Measurements from ENCODE around the gene NSUN4.

The NSUN4 gene

GRCh38 chr1:46404482-46405196 lies 64.0 kb downstream of the NSUN4 start:
- in situ Hi-C loops (cut with MboI; ENCODE audit: low sequenced_read_pairs): loop anchor here (25.0 kb wide), 1 partner anchor 133 kb away; a partner anchor contains a TSS

DNA sequence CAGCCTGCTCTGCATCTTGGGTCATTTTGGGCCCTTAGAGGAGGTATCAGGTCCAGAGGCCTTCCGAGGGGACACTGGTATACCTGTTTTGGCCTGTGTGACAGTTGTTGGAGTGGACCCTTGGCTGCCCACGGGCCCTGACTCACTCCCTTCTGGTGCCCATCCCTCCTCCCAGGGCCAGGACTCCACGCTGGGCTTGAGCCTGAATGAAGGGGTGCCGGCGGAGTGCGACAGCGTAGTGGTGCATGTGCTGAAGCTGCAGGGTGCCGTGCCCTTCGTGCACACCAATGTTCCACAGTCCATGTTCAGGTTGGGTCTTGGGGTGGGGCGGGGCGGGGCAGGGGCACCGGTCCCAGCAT lies 64.6 kb downstream of the NSUN4 start:
- in situ Hi-C loops (cut with MboI; ENCODE audit: low sequenced_read_pairs): loop anchor here (25.0 kb wide), 1 partner anchor 132 kb away; a partner anchor contains a TSS

- in situ Hi-C loops (cut with MboI; ENCODE audit: low sequenced_read_pairs): loop anchor here (25.0 kb wide), 1 partner anchor 132 kb away; a partner anchor contains a TSS
Measured at GRCh38 chr1:46405724-46406123, 65.1 kb downstream of the NSUN4 start.

DNA sequence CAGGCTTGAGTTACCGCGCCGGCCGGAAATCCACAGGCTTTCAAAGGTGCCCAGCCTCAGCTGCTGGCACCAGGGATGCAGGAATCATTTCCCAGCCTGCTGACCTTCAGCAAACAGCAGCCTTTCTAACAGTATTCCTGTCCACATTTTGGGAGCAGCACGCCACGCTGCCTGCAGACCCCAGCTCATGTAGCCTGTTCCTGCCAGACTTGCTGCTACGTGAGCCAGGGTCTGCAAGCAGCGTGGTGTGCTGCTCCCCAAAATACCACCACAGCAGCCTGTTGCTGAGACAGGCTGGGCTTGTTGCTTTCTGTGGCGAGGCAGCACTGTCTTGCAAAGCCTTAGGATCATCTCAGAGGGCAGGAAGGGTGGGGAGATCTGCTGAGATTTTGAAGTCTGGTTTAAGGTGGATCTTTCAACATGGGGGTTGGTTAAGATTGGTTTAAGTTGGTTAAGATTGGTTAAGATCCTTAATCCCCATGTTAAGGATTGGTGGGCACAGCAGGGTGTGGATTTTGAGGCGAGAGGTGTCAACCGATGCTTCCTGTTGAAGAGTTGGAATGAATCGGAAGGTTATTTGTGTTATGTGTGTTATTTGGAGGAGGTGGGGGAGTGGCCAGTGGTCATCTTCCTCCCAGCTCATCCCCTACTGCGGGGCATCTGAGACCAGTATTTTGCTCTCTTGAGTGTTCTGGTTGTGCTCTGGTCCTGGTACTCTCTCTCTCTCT lies 66.4 kb downstream of the NSUN4 start:
- in situ Hi-C loops (cut with MboI; ENCODE audit: low sequenced_read_pairs): loop anchor here (25.0 kb wide), 1 partner anchor 130 kb away; a partner anchor contains a TSS

DNA sequence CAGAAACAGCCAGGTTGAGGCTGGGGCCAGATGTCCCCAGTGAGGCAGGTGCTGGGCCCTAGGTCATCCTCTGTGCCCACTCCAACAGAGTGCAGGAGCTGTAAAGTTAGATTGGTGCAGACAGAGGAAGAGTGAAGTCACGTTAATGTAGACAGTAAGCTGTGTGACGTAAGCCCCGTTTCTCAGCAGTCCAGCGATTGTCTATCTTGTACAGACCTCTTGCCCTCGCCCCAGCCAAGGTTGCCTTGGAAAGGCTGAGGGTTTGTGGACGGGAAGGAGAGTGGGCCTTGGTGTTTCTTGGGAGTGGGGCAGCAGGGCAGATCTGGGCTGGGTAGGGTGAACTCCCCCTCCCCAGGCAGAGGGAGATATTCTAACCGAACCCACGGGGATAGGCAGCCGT lies 67.0 kb downstream of the NSUN4 start:
- in situ Hi-C loops (cut with MboI; ENCODE audit: low sequenced_read_pairs): loop anchor here (25.0 kb wide), 1 partner anchor 130 kb away; a partner anchor contains a TSS

GRCh38 chr1:46408356-46409062 lies 67.9 kb downstream of the NSUN4 start:
- in situ Hi-C loops (cut with MboI; ENCODE audit: low sequenced_read_pairs): loop anchor here (25.0 kb wide), 1 partner anchor 129 kb away; a partner anchor contains a TSS

- in situ Hi-C loops (cut with MboI; ENCODE audit: low sequenced_read_pairs): loop anchor here (25.0 kb wide), 1 partner anchor 128 kb away; a partner anchor contains a TSS
Measured at GRCh38 chr1:46409063-46409372, 68.4 kb downstream of the NSUN4 start.

DNA sequence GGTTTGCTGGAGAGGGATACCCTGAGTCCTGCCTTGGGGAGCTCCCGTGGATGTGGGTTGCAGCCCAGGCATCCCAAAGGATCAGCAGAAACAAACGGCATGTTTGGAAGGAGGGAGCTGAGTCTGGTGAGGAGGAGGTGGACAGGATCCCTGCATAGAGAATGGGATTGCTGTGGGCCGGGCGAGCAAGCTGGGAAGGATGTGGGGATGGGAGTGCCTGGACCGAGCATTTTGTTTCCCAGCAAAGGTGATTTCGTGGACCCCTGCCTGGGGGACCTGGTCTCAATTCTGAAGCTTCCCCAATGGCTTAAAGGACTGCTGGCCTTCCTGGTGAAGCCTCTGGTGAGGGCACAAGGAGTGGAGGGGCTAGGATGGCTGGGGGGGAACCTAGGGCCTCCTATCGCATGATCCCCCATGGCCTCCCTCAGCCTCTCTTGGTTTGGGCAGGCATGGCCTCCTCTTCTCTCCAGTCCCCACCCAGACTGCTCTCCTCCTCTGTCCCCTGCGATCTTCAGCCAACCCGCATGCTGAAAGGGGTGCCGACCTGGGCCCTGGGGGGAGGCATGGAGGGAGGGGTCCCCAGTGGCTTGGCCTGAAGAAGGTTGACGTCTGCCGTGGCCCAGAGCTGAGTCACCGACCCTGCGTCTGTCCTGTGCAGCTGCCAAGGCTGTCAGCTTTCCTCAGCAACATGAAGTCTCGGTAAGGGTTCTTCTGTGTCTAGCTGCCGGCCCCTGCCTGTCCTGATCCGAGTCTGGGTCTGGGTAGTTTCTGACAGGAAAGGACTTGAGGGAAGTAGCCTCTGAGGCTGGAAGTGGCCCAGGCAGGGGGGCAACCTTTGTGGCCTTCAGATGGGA lies 69.8 kb downstream of the NSUN4 start:
- in situ Hi-C loops (cut with MboI; ENCODE audit: low sequenced_read_pairs): loop anchor here (25.0 kb wide), 1 partner anchor 127 kb away; a partner anchor contains a TSS

DNA sequence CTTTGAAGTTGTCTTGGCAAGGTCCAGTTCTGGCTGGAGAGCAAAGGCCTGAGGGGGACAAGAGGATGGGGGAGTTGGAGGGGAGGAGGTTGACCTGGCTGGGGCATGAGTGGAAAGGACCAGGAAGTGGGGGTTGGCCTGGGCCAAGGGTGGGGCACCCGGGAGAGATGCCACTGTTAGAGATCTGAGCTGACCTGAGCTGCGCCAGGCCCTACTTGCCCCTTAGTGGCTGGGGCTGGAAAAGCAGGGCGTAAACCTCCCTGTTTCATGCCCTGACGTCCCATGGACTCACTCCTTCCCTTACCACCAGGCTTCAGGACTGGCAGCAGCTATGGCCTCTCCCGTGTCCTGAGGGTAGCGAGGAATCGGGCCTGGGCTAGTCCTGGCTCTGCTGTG lies 70.4 kb downstream of the NSUN4 start:
- in situ Hi-C loops (cut with MboI; ENCODE audit: low sequenced_read_pairs): loop anchor here (25.0 kb wide), 1 partner anchor 126 kb away; a partner anchor contains a TSS
